PFSK-1 (cell line): ENCODE results near the gene LRGUK.

ENCODE experiments used
- FOXP2 ChIP-seq: optimal IDR thresholded peaks from 2 replicates; pipeline ENCODE3; 2011; ENCODE audit warnings: borderline replicate concordance, control low read depth, inconsistent platforms; ENCODE audit not compliant: insufficient read depth; ENCODE audit errors: extremely low read length, extremely low read depth
- POLR2AphosphoS5 ChIP-seq: IDR thresholded peaks from 2 replicates; pipeline ENCODE4 v1.6.1; 2012; ENCODE audit warnings: low read depth, mild to moderate bottlenecking, control low read depth, low read length, moderate library complexity
- REST ChIP-seq, 2 experiments: IDR thresholded peaks; 2 replicates each; pipeline versions ENCODE4 v1.6.1 to v1.8.0; 2011 to 2012; ENCODE audit warnings: low read depth in 2 of 2, low read length in 2 of 2, control low read depth in 1 of 2, inconsistent platforms in 1 of 2, mild to moderate bottlenecking in 1 of 2, moderate library complexity in 1 of 2; ENCODE audit not compliant: insufficient read depth in 1 of 2
- SIN3A ChIP-seq: IDR thresholded peaks from 2 replicates; pipeline ENCODE4 v1.6.1; 2012; ENCODE audit warnings: mild to moderate bottlenecking, low read length, moderate library complexity, borderline replicate concordance; ENCODE audit not compliant: insufficient read depth
- TAF1 ChIP-seq: IDR thresholded peaks from 2 replicates; pipeline ENCODE4 v1.6.1; 2012; ENCODE audit warnings: low read length, control low read depth, borderline replicate concordance; ENCODE audit not compliant: insufficient read depth

LRGUK gene

GRCh38 chr7:134114992-134115391 is 12.1 kb upstream of the LRGUK start:
- no peak for TF ChIP-seq SIN3A
- no peak for TF ChIP-seq TAF1
- no peak for TF ChIP-seq FOXP2
- no peak for TF ChIP-seq REST (IDR thresholded peaks at IDR 0.05; ENCODE audit: insufficient read depth in 1 of 2, low read depth in 2 of 2, low read length in 2 of 2)
- no peak for TF ChIP-seq POLR2AphosphoS5

- TF ChIP-seq POLR2AphosphoS5 (no peak), FOXP2 (no peak), SIN3A (no peak), TAF1 (no peak), REST (IDR thresholded peaks at IDR 0.05; ENCODE audit: insufficient read depth in 1 of 2, low read depth in 2 of 2, low read length in 2 of 2) (no peak)
Measured at GRCh38 chr7:134120405-134120804, 6.7 kb upstream of the LRGUK start.

- TF ChIP-seq REST (IDR thresholded peaks at IDR 0.05; ENCODE audit: insufficient read depth in 1 of 2, low read depth in 2 of 2, low read length in 2 of 2) (no peak), POLR2AphosphoS5 (no peak), SIN3A (no peak), TAF1 (no peak), FOXP2 (no peak)
Measured at GRCh38 chr7:134121632-134122139, 5.5 kb upstream of the LRGUK start.

GRCh38 chr7:134122980-134123379 is 4.2 kb upstream of the LRGUK start:
- TF ChIP-seq SIN3A (no peak), REST (IDR thresholded peaks at IDR 0.05; ENCODE audit: insufficient read depth in 1 of 2, low read depth in 2 of 2, low read length in 2 of 2) (0 out of 4 replicates have a peak, but pooled peaks of 1 of the 2 experiments have one; percentile 52)

- no peak for TF ChIP-seq TAF1
- TF ChIP-seq SIN3A, result no peak
- no peak for TF ChIP-seq POLR2AphosphoS5
- no peak for TF ChIP-seq REST (IDR thresholded peaks at IDR 0.05; ENCODE audit: insufficient read depth in 1 of 2, low read depth in 2 of 2, low read length in 2 of 2)
- TF ChIP-seq FOXP2, result no peak
Measured at GRCh38 chr7:134126146-134126545, 994 bp upstream of the LRGUK start.
